ENCODE results near the gene SMIM20.

The SMIM20 gene

DNA sequence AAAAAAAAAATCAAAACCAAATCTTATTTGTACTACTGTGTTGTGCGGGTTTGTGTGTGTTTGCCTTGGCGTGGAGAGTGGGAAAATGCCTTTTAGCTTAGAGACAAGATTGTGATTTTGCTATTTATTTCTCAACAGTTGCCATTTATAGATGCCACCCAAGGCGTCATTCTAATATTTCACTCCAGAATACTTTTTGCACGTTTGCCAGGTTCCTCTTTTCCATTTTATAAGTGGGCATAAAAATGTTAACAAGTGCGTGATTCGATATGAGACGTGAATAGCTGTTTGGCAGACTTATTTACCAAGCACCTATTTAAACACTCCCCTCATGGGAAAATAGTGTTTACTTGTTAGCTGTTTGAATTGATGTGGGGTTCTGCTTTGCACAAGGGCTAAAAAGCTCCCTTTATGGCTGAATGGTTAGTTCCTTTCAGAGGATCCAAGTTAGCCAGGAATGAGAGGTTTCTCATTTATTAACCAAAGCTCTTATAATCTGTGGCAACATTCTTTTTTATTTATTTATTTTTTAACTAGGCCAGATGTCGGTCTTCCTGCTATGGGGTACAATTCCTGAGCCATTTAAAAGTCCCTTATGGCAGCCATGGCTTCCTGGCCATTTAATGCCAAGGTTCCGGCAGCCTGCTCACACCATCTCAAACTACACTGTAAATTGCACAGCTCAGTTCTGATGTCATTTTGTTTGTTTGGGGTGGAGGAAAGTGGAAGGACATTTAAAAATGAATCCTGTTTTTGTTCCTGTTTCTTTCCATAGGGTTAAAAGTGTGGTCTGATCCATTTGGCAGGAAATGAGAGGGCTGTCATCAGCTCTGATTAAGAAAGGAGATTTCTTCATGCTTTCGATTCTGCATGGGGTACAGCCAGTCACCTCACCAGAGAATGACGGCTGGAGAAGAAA is 14.6 kb downstream of the SMIM20 start:
- no peak for DNase-seq

DNA sequence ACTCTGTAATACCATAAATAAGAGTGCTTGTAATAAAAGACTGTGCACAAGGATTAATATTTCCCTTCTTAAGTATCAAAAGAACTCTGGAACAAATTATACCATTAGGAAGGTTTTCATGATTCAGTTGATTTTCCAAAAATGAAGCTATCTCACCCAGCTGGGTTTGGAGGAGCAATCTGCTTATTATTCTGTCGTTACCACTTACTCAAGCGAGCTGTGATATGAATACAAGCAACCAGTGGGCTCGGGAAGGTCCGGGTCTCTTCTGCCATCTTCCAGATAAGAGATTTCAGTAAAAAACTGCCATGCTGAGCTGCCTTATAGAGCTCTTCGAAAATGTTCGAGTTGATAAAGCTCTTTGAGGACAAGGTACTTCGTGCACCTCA is 15.3 kb downstream of the SMIM20 start:
- DNase-seq: no peak

DNA sequence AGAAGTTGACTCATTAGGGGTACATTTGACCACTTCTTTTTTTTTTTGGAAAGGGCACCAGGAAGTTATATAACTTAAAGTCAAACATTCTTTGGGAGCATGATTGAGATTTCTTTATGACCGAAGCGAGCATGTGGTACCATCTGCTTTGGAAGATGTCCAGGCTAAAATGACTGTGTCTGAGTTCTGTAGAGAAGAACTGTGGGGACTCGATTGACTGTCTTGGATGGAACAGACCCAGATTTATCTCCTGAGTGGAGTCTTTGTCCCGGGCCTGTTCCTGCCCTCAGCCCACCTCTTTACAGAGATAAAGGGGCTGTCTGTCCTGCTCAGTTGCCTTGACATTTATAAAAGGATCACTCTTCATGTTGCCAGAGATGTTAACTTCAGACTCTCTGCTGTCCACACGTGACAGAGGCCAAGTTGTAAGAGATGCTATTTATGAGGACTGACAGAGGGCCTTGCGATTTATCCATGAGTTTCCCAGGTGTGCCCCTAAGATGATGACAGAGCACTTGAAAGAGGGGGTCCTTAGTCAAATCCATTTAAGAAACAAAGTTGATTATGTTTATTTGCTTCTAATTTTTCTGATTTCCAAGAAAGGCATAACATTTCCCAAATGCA is 16.8 kb downstream of the SMIM20 start:
- no peak for DNase-seq

DNA sequence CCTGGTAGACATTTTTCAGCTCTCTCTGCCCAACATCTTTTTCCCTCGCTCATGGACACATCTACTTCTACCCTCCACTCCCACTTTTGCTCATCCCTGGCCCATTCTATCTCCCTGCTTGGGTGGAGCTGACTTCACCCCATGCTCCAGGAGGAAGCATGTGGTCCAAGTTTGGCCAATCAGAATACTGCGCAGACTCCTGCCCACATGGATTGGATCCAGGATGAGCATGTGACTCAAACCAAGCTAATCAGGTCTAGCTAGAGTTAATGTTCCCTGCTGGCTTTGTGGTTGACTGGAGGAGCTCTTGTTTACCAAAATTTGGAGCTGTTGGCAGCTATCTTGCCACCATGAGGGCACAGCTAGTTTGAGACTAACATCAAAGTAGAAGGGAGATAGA is 22.7 kb downstream of the SMIM20 start:
- no peak for DNase-seq

DNA sequence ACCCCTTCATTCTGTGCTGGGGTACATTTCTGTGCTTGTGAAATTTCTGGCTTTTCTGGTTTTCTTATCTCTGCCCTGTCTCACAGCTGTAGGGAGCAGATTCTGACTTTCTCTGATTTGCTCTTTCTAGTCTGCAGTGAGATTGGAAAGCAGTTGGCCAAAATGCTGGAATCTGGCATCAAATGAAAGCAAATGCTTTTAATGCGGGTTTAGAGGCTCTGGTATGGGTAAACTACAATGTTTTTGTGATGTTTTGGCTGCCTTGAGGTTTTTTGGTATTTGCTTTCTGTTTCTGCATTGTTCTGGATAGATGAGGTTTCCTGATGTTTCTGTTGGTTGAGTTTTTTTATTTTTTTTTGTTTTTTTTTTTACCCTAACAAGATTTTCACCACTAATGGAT is 23.8 kb downstream of the SMIM20 start:
- no peak for DNase-seq

DNA sequence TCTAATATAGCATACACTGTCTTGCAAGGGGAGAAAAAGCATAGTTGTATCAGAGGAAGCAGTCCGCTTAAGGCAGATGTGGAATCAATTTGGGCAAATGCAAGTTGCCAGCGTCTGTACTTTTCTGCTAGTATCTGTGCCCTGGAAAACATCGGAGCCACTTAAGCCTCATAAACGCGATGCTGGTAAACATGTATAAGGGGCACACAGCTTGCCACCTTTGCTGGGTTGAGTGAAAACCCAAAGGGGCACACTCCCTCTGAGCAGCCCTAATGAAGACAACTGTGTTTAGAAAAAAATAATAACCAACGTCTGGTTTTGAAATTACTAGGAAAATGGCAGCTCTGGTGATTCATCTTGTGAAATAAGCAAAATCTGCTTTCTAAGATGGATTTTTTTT is 24.3 kb downstream of the SMIM20 start:
- no peak for DNase-seq

DNA sequence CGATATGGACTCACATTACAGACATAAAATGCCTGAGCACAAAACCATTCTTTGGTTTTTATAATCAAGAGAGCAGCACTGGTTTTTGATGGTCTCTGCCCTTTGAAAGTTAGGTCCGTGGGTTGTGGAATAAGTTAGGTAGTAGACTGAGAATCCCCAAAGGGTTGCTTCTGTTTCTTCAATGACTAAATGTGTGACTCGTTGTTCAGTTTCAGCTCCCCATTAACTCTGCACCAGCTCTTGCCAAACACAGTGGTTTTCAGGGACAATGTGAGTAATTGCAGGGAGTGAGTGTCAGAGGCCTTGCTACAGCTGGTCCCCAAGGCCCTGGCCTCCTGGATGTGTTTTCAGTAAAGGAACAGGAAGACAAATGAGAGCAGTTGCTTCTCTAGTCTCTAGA is 24.8 kb downstream of the SMIM20 start:
- DNase-seq: no peak

DNA sequence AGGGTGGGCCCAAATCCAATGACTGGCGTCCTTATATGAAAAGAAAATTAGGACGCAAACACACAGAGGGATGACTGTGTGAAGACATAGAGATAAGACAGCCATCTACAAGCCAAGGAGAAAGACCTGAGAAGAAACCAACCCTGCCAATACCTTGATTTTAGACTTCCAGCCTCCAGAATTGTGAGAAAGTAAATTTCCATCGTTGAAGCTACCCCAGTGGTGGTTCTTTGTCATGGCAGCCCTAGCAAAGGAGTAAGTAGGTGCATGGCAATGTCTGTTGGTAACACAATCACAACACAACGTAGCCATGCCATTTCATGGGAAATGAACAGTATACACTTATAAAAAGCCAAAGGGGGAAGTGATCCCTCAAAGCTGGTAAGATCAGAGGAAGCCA is 25.3 kb downstream of the SMIM20 start:
- no peak for DNase-seq

DNA sequence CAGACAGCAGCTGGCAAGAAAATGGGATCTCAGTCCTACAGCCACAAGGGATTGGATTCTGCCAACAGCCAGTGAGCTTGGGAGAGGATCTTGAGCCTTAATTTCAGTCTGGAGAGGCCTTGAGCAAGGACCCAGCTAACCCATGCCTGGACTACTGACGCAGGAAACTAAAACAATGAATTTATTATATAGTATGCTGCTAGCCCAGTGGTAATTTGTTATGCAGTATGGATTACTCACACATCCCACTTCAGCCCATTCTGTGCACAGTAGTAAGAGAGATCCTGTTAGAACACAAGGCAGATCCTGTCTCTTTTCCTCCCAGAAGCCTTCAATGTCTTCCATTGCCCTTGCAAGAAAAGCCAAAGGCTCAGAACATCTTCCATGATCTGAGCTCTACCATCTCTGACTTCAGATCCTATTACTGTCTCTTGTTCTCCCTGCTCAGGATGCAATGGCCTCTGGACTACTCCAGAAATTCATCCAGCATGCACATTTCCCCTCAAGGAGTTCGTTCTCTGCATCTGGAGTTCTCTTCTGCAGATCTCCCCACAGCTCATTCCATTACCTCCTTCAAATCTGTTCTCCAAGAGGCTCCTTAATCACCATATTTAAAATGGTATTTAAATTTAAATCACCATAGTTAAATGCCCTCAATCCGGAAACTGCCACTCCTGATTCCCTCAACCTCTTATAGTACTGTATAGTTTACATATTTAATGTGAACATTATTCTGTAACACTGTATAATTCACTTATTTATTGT is 27.6 kb downstream of the SMIM20 start:
- no peak for DNase-seq

DNA sequence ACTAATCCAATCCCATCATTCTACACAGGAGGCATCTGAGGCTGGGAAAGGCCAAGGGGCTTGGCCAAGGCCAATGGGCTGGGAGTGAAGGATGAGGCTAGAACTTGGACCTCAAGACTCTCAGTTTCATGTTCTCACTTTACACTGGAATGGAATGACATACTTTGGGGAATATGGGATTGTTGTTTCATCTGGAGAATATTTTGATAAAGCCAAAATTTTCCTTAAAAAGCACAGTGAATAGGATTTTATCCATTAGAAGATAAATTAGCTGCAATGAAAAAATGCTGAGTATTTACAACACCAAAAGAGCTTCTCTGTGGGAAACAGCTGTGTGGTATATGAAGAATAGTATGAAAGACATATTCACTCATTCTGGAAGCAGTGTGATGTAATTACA is 29.3 kb downstream of the SMIM20 start:
- no peak for DNase-seq

DNA sequence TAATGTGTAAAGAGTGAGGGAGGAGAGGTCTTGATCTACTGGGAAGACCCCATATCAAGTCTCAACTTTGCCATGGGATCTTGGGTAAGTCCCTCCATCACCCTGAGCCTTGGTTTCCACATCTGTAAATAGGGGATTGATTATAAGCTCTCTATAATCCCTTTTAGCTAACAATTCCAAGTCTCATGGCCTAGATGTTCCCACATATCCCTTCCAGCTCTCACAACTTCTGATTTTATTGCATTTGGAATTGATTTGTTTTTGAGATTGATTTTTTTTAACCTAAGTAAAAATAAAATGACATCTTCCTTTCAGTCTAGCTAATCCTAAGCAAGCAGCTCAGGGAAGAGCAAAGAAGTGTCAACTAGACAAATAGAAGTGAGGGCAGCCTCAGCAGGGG is 29.8 kb downstream of the SMIM20 start:
- DNase-seq: no peak

DNA sequence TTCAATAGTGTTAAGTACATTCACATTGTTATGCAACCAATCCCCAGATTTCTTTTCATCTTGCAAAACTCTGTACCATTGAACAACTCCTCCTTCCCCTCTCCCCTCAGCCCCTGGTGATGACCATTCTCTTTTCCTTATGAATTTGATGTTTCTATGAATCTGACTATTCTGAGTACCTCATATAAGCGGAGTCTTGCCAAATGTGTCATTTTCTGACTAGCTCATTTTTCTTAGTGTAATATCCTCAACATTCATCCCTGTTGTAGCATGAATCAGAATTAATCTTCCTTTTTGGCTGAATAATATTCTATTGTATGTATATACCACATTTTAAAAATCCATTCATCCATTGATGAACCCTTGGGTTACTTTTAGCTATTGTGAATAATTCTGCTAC is 34.0 kb downstream of the SMIM20 start:
- DNase-seq: no peak

DNA sequence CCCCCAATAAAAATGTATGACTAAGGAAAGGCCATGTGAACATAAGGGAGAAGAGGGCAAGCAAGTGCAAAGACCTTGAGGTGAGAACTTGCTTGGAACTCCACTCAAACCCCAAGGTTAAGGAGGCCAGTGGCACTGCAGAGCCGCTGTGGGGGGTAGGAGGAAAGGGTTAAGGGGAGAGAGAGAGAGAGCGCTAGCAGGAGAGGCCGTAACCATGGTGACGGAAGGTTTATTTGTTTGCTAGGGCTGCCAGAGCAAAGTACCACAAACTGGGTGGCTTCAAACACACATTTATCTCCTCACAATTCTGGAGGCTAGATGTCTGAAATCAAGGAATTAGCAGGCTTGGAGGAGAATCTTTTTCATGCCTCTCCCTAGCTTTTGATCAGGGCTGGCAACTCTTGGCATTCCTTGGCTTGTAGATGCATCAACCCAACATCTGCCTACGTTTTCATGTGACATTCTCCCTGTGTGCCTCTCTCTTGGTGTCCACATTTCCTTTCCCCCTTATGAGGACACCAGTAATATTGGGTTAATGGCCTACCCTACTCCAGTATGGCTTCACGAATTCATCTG is 35.2 kb downstream of the SMIM20 start:
- no peak for DNase-seq

DNA sequence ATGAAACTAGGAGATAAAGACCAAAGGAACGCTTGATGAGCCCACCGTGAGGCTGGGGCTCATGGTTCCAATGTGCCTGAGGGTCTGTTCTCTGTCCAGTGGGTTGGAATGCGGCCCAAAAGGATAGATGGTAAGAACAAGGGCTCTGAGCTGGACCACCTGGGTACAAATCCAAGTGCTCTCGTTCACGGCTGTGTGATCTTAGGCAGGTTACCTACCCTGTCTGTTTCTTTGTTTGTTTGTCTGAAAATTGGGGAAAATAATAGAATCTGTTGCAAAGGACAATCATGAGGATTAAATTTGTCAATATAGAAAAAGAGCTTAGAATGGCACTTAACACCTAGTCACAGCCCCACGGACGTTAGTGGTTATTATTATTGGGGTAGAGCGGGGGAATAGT is 36.0 kb downstream of the SMIM20 start:
- DNase-seq: no peak

DNA sequence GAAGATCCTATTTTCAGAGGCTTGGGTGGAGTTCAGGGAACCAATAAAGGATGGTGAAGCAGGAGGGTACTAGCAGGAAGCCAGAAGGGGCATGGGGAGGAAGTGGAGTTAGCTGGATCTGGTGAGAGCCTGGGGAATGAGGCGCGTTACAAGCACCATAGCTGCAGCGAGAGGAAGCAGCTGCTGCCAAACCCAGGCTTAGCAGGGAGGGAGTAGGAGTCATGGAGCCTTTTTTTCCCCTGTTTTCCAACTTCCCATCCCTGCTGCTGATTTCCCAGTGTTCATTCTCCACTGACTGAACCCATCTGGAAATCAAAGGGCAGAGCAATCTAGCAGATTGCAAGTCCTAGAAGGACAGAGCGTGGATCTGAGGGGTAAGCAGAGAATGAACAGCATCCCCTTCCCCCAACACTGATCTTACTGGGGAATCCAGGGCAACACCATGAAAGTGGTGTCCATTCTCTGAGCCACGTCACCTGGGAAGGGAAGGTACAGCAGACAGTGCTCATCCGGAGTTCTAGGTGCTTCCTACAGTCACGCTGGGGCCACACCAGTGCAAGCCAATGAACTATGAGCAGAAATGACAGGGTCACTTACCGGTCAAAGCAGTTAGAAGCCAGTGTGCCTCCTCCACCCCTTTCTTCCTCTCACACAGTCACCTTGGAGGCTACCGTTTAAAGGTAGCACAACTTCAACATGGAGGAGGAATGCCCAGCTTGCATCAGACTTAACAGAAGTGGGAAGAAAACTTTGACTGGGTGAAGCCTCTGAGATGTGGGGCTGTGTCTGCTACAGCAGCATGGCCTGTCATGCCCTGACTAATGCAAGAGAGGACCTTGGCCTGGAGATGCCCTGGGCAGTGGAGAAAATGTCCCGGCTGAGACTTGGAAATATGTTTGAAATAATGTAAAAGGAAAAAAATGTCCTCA is 36.7 kb downstream of the SMIM20 start:
- DNase-seq: no peak

DNA sequence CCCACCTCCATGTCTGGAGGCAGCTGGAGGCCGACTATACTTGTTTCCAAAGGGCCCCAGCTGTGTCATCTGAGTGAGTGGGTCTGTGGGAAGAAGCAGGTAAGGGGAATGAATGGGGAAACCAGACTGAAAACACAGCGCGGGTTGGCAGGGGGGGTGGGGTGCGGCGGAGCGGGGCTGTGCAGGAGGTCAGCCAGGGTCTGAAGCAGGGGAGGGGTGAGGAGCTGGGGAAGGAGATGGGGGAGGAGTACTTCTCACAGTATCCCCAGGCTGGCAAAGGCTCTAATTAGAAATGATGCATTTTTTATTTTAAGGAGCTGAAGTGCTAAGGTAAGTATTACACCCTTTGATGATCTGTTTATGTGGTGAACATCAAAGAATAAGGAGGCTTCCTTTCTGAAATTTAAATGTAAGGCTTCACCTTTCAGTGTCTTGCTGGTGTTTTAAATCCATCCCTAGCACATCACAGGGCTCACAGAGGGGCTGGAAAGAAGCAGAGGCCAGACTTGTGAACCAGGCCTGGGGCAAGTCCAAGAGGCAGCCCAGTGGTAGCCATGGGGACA is 37.5 kb downstream of the SMIM20 start:
- DNase-seq: no peak

DNA sequence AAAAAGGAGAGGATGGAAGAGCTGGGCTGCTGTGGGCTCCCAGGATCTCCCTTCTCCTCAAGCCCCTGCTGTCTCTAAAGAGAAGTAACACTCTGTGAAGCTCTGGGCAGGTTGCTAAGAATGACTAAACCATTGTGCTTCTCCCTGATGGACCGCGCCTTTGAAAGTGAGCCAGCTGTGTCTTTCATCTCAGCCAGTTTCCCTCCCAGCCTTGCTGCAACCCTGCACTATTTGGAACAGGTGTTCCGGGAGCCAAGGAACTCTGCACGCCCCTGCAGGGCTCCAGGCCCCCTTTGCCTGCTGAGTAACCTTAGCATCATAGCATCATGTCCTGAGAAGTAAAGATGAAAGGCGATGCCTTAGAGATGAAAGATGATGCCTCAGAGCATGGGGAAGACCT is 39.7 kb downstream of the SMIM20 start:
- no peak for DNase-seq

DNA sequence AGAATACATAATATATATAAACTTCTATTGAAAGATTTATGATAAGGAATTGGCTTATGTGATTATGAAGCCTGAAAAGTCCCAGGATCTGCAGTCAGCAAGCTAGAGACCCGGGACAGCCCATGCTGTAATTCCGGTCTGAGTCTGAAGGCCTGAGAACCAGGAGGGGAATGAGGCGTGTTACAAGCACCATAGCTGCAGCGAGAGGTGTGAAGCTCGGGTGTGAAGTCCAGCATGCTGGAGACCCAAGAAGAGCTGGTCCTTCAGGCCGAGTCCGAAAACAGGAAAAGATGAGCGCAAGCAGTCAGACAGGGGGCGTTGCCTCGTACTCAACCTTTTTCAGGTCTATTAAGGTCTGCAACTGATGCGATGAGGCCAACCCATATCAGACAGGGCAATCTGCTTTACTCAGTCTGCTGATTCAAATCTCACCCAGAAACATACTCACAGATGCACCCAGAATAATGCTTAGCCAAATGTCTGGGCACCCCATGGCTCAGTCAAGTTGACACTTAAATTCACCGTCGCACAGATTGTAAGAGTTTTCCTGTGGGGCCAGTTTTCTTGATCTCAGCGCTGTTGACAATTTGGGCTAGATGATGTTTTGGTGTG is 40.4 kb downstream of the SMIM20 start:
- no peak for DNase-seq

DNA sequence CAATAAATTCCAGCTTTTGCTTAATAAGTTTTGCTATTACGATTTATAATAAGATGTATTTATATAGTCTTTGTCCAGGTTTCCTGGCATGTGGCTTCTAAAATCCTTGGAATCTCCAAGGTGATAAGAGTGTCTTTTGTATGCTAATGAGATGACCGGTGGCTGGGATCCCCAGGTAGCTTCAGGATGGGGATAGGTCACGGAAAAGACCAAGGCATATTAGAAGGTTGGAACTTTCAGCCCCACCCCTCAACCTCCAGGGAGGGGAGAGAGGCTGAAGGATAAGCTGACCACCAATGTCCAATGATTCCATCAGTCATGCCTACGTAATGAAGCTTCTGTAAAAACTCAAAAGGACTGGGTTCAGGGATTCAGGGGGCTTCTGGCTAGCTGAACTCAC is 41.7 kb downstream of the SMIM20 start:
- no peak for DNase-seq

DNA sequence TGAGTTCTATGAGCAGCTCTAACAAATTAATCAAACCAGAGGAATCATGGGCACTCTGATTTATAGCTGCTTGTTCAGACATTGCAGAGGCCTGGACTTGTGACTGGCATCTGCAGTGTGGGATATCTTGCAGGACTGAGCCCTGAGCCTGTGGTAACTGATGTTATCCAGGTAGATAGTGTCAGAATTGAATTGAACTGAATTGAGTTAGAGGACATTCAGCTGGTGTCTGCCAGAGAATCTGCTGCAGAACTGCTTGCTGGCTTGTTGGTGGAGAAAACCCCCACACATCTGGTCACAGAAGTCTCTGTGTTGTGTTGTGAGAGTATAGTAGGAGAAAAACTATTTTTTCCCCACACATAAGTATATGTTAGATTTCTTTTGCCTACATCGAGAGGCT is 42.2 kb downstream of the SMIM20 start:
- DNase-seq: no peak

DNA sequence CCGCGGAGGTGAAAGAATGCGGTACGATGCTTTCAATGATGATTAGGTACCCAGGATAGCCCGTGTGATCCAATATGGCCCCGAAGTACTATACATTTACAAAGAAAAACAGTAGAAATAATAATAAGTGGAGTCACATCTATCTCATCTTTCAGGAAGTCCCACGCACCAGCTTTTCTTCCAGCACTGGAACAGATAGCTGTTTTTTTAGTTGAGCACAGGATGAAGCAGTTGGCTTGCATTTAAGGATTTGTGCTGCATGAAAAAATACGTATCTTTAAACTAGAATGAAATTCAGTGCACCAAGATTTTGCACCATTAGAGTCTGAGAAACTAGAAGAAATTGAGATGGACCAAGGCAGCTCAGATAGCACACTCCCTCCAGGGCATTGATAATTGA is 44.1 kb downstream of the SMIM20 start:
- no peak for DNase-seq

DNA sequence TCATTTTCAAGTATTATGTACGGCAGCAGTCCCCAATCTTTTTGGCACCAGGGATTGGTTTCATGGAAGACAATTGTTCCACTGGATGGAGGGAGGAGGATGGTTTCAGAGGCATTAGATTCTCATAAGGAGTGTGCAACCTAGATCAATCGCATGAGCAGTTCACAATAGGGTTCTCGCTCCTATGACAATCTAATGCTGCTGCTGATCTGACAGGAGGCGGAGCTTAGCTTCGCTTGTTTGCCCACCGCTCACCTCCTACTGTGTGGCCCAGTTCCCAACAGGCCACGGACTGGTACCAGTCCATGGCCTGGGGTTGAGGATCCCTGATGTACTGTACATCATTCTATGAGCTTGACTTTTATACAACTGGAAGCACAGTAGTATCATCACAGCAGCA is 48.4 kb downstream of the SMIM20 start:
- DNase-seq: no peak

Measured in amniotic stem cell (primary cell).